Measurements from ENCODE around the gene EP400. TPM values are rescaled to one million over a fixed set of nuclear protein-coding genes. Genes with fewer than 3 reads are reported as not detected.
"Not testable (repeated sequence)": the region's sequence is repeated elsewhere in the genome, so short reads cannot be mapped to it uniquely, and the experiment has no call there.

The EP400 gene
- total RNA-seq, 6 experiments from 2014 or later, result 27.5 to 35.3 (median 30.4) TPM

DNA sequence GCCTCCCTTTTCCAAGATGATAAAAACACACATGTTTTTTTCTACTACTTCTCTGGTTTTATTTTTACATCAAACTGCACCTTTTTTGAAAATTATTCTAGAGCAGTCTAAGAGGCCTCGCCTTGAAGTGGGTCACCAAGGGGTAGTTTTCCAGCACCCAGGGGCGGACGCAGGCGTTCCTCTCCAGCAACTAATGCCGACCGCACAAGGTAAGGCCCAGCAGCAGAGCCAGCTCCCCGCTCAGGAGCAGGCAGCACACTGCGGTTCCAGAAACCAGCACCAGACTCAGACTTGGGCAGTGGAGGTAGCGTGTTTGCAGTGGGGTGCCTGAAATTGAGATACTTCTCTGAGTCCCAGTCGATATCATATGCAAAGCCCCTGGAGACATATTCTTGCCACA is 31.6 kb downstream of the EP400 start:
- Mint-ChIP-seq H3K4me3 (no peak overlapping the region), H3K27ac (no peak overlapping the region), H3K36me3 (ENCODE audit: low read depth) (peaks cover 5% of the 10 kb centered on the region), H3K27me3 (ENCODE audit: insufficient read depth) (peaks cover 2% of the 10 kb centered on the region; the same call in 1 of the 2 replicates), H3K9me3 (no peaks in the 10 kb centered on the region), H3K4me1 (ENCODE audit: low read depth) (peaks cover 13% of the 10 kb centered on the region)
- no peak for DNase-seq
- TF ChIP-seq, protein P1, sequence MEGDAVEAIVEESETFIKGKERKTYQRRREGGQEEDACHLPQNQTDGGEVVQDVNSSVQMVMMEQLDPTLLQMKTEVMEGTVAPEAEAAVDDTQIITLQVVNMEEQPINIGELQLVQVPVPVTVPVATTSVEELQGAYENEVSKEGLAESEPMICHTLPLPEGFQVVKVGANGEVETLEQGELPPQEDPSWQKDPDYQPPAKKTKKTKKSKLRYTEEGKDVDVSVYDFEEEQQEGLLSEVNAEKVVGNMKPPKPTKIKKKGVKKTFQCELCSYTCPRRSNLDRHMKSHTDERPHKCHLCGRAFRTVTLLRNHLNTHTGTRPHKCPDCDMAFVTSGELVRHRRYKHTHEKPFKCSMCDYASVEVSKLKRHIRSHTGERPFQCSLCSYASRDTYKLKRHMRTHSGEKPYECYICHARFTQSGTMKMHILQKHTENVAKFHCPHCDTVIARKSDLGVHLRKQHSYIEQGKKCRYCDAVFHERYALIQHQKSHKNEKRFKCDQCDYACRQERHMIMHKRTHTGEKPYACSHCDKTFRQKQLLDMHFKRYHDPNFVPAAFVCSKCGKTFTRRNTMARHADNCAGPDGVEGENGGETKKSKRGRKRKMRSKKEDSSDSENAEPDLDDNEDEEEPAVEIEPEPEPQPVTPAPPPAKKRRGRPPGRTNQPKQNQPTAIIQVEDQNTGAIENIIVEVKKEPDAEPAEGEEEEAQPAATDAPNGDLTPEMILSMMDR (IDR thresholded peaks at IDR 0.05), result no peak

DNA sequence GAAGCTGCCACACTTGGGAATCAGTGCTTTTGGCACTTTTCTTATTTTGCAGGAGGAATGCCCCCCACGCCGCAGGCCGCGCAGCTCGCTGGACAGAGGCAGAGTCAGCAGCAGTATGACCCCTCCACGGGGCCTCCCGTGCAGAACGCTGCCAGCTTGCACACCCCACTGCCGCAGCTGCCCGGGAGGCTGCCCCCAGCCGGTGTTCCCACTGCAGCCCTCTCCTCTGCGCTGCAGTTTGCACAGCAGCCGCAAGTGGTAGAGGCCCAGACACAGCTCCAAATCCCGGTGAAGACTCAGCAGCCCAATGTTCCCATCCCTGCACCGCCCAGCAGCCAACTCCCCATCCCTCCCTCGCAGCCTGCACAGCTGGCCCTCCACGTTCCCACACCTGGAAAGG is 32.3 kb downstream of the EP400 start:
- Mint-ChIP-seq H3K9me3 (no peaks in the 10 kb centered on the region), H3K4me3 (no peak overlapping the region), H3K4me1 (ENCODE audit: low read depth) (peaks cover 19% of the 10 kb centered on the region), H3K36me3 (ENCODE audit: low read depth) (peaks cover 11% of the 10 kb centered on the region), H3K27ac (no peak overlapping the region), H3K27me3 (ENCODE audit: insufficient read depth) (peaks cover 2% of the 10 kb centered on the region; the same call in 1 of the 2 replicates)
- DNase-seq, result no peak
- TF ChIP-seq, protein P1 (IDR thresholded peaks at IDR 0.05), result no peak

DNA sequence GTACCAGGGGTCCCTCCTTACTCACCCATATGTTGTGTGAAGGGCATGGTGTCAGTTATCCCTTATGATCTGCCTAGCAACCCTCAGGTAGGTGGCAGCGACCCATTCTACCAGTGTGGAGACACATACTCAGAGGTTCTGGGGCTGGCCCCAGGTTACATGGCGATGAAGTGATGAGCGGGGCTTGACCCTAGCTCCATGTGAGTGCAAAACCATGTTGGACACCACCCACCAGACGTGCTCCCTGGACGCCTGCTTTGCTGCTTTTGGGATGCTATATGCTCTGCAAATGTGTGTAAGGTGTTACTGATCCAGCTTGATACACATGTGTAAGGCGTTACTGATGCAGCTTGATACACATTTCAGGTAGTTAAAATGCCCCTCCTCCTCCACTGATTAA is 33.3 kb downstream of the EP400 start:
- DNase-seq, result no peak
- TF ChIP-seq, protein P1 (IDR thresholded peaks at IDR 0.05), result no peak
- Mint-ChIP-seq H3K27me3 (ENCODE audit: insufficient read depth) (peaks cover 4% of the 10 kb centered on the region), H3K4me3 (no peak overlapping the region), H3K9me3 (no peaks in the 10 kb centered on the region), H3K36me3 (ENCODE audit: low read depth) (peaks cover 18% of the 10 kb centered on the region), H3K4me1 (ENCODE audit: low read depth) (peaks cover 21% of the 10 kb centered on the region), H3K27ac (no peak overlapping the region)

DNA sequence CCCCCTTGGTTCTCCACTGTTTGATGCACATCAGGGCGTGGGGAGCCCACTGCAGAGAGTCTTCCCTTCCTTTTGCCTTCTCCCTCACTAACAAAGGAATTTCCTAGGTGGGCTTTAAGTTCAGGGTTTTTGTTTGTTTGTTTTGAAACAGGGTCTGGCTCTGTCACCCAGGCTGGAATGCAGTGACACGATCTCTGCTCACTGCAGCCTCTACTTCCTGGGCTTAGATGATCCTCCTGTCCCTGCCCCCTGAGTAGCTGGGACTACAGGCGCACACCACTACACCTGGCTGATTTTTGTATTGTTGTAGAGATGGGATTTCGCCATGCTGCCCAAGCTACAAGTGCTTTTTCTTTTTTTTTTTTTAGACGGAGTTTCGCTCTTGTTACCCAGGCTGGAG is 33.8 kb downstream of the EP400 start:
- H3K4me1 Mint-ChIP-seq (ENCODE audit: low read depth), result peaks cover 21% of the 10 kb centered on the region
- H3K36me3 Mint-ChIP-seq (ENCODE audit: low read depth), result peaks cover 18% of the 10 kb centered on the region
- peaks cover 4% of the 10 kb centered on the region for H3K27me3 Mint-ChIP-seq (ENCODE audit: insufficient read depth)
- TF ChIP-seq, protein P1 (IDR thresholded peaks at IDR 0.05), result no peak
- H3K27ac Mint-ChIP-seq, result no peak overlapping the region
- no peaks in the 10 kb centered on the region for H3K9me3 Mint-ChIP-seq
- H3K4me3 Mint-ChIP-seq, result no peak overlapping the region
- no peak for DNase-seq

DNA sequence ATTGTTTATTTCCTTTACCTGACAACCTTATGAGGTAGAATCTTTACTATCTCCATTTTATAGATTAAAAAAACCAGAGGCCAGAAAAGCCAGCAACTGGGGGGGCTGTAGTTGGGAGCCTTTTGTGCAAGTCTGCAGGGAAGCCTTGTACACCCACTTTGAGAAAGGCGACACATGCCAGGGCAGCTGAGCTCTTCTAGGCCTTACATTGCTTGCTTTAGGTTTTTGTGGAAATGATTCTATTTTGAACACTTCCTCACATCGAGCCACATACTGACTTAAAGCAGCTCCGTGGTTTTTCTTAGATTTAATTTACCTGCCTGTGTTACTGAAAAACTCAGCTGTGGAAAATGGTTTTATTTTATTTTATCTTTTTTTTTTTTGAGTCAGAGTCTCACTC is 34.6 kb downstream of the EP400 start:
- Mint-ChIP-seq H3K27me3 (ENCODE audit: insufficient read depth) (peaks cover 4% of the 10 kb centered on the region), H3K36me3 (ENCODE audit: low read depth) (peaks cover 18% of the 10 kb centered on the region), H3K9me3 (no peaks in the 10 kb centered on the region), H3K4me1 (ENCODE audit: low read depth) (peaks cover 19% of the 10 kb centered on the region), H3K27ac (no peak overlapping the region), H3K4me3 (no peak overlapping the region)
- TF ChIP-seq, protein P1 (IDR thresholded peaks at IDR 0.05), result no peak
- no peak for DNase-seq

DNA sequence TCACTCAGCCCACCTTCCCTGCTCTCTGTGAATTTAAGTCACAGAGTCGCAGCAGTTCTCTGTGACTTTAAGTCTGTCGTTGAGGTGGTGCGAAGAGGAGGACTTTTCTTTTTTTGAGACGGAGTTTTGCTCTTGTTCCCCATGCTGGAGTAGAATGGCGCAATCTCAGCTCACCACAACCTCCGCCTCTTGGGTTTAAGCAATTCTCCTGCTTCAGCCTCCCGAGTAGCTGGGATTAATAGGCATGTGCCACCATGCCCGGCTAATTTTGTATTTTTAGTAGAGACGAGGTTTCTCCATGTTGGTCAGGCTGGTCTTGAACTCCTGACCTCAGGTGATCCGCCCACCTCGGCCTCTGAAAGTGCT is 35.8 kb downstream of the EP400 start:
- H3K4me1 Mint-ChIP-seq (ENCODE audit: low read depth); H3K27ac Mint-ChIP-seq; DNase-seq; H3K4me3 Mint-ChIP-seq; H3K9me3 Mint-ChIP-seq; H3K27me3 Mint-ChIP-seq (ENCODE audit: insufficient read depth): not testable (repeated sequence)
- peaks cover 28% of the 10 kb centered on the region for H3K36me3 Mint-ChIP-seq (ENCODE audit: low read depth)

Measured in HFFc6 (cell line).